Choroid plexus epithelial cell (primary cell): ENCODE measurements around the gene ELOVL3.
"Not testable (repeated sequence)": the region's sequence is repeated elsewhere in the genome, so short reads cannot be mapped to it uniquely, and the experiment has no call there.

Experiments
- DNase-seq: peaks from one replicate; pipeline ENCODE4 v3.0.0-alpha.2; 2010; ENCODE audit warnings: low read depth
- H3K4me3 ChIP-seq: 2 replicates; pipeline ENCODE4 v1.5.1; 2011; ENCODE audit warnings: low read depth, mild to moderate bottlenecking, control low read depth, low read length, moderate library complexity
- CTCF ChIP-seq: conservative IDR thresholded peaks from 2 replicates; pipeline ENCODE4 v1.5.1; 2011; ENCODE audit warnings: low read depth, mild to moderate bottlenecking, control low read depth, inconsistent platforms, low read length, moderate library complexity

Gene ELOVL3

GRCh38 chr10:102242118-102242485 is 16.0 kb downstream of the ELOVL3 start:
- no peak for TF ChIP-seq CTCF
- peak overlapping the region; percentile 72 for H3K4me3 ChIP-seq
- DNase-seq, result no peak

- DNase-seq, result peak; percentile 80
- no peak overlapping the region for H3K4me3 ChIP-seq
- TF ChIP-seq CTCF, result no peak
Observed at GRCh38 chr10:102243309-102243708, 17.2 kb downstream of the ELOVL3 start.

GRCh38 chr10:102245082-102245931 is 19.2 kb downstream of the ELOVL3 start, which contains the start of gene GBF1:
GBF1 (plus strand) TSS chr10:102245532; CDS start chr10:102258939, 13,407 bp downstream.
- DNase-seq, result peak; percentile 100
- TF ChIP-seq CTCF, result no peak
- H3K4me3 ChIP-seq, result peak within 1 kb of the TSS; percentile 99

GRCh38 chr10:102245932-102246251 is 19.8 kb downstream of the ELOVL3 start:
- peak overlapping the region; percentile 99 for H3K4me3 ChIP-seq
- no peak for TF ChIP-seq CTCF
- DNase-seq, result no peak

GRCh38 chr10:102246261-102246660 is 20.2 kb downstream of the ELOVL3 start:
- TF ChIP-seq CTCF, result no peak
- H3K4me3 ChIP-seq, result peak overlapping the region; percentile 99
- peak; percentile 59 for DNase-seq

GRCh38 chr10:102247734-102248133 is 21.6 kb downstream of the ELOVL3 start:
- TF ChIP-seq CTCF, result no peak
- no peak overlapping the region for H3K4me3 ChIP-seq
- DNase-seq, result peak; percentile 28

GRCh38 chr10:102252508-102252907 is 26.4 kb downstream of the ELOVL3 start:
- H3K4me3 ChIP-seq, DNase-seq: not testable (repeated sequence)
